ES-I3 (cell line): ENCODE measurements around the gene C4orf51.
"Not testable (repeated sequence)": the region's sequence is repeated elsewhere in the genome, so short reads cannot be mapped to it uniquely, and the experiment has no call there.

Experiments used
- H3K36me3 ChIP-seq: 2 replicates; pipeline ENCODE4 v1.6.1; 2013; ENCODE audit warnings: mild to moderate bottlenecking, low read length, control low read depth, moderate library complexity; ENCODE audit not compliant: insufficient read depth
- H3K4me1 ChIP-seq: 2 replicates; pipeline ENCODE4 v1.6.1; 2013; ENCODE audit warnings: mild to moderate bottlenecking, control low read depth, low read length; ENCODE audit not compliant: insufficient read depth
- H3K9ac ChIP-seq: 2 replicates; pipeline ENCODE4 v1.6.1; 2013; ENCODE audit warnings: low read depth, mild to moderate bottlenecking, low read length, moderate library complexity
- H3K9me3 ChIP-seq: 2 replicates; pipeline ENCODE4 v1.6.1; 2013; ENCODE audit warnings: mild to moderate bottlenecking, low read length, moderate library complexity; ENCODE audit not compliant: control insufficient read depth, insufficient read depth

C4orf51 gene

DNA sequence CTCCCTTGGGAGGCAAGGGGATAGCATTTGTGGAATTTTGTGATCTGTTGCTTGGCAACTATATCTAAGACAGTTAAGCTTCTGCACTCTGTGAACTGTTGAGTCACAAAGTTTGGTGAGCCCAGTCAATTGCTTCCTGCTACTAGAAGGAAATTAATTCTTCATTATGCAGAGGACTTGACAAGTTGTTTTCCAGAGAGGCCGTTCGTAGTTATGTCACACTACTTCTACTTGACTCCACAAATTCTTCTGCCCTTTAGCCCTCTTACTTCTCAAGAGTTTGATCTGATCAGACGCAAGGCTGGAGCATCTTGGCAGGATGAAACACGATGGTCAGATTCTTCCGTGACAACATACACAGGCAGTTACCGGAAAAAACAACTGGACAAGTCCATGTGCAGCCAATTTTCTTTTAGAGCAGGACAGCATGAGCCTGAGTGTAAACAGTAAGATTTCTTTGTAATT lies at the start of gene C4orf51:
Gene C4orf51, plus strand, starts transcription at position 156 of the 465 bp plus-strand sequence. Its CDS starts 58 bp downstream, at position 214.
- H3K9me3 ChIP-seq: peaks cover 3% of the 10 kb centered on the region; the same call in 1 of the 2 replicates
- H3K36me3 ChIP-seq: no peaks in the 10 kb centered on the region
- H3K9ac ChIP-seq: no peak within 1 kb of the TSS
- H3K4me1 ChIP-seq: no peaks in the 10 kb centered on the region

DNA sequence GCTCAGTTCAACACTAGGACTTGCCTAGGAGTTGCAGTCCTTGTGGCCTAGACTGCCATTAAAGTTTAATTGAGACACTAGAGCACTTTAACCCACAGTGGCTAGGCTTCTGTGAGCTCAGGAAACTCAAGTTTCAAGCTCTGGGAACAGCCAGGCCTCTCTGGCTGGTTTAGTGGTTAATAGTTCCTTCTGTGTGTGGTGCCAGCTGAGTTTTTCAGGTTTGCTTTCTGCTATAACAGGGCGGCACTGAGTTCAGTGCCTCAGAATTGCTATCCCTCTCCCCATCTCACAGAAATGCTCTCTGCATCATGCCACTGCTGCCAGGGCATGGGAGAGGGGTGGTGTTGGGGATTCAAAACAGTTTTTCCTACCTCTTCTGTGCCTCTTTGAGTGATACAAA lies 44.8 kb upstream of the C4orf51 start:
- Histone ChIP-seq H3K9ac (no peak overlapping the region), H3K4me1 (peaks cover 22% of the 10 kb centered on the region), H3K9me3 (no peaks in the 10 kb centered on the region), H3K36me3 (no peaks in the 10 kb centered on the region; the same call in 1 of the 2 replicates)

DNA sequence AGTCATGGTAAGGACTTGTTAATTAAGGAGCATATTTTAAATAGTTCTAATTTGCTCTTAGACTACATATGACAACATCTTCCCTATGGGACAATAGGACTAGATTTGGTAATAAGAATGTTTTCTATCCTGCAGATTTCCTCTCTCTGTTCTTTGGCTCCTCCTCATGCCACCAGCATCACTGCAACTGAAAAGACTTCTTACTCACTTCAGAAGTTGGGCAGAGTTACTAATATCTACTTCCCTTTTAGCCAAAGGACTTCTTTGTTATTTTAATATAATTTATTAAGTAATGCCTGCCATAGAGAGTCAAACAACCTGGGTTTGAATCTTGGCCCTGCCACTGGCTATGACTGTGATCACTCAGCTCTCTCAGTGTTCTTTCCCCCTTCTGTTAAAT lies 44.3 kb upstream of the C4orf51 start:
- Histone ChIP-seq H3K9ac (no peak overlapping the region), H3K9me3 (no peaks in the 10 kb centered on the region), H3K4me1 (peaks cover 22% of the 10 kb centered on the region), H3K36me3 (no peaks in the 10 kb centered on the region; the same call in 1 of the 2 replicates)

- H3K9ac ChIP-seq: no peak overlapping the region
- H3K36me3 ChIP-seq: no peaks in the 10 kb centered on the region; the same call in 1 of the 2 replicates
- no peaks in the 10 kb centered on the region for H3K9me3 ChIP-seq
- peaks cover 22% of the 10 kb centered on the region for H3K4me1 ChIP-seq
These were observed 40.7 kb upstream of the C4orf51 start for GRCh38 chr4:145639186-145639698.

DNA sequence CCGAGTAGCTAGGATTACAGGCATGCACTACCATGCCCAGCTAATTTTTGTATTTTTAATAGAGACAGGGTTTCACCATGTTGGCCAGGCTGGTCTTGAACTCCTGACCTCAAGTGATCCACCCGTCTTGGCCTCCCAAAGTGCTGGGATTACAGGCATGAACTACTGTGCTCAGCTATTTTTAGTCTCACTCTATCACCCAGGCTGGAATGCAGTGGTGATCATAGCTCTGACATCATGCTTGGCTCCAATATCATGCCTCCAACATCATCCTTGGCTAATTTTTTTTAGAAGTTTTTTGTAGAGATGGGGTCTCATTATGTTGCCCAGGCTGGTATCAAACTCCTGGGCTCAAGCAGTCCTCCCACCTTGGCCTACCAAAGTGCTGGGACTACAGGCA lies 39.7 kb upstream of the C4orf51 start:
- not testable (repeated sequence) for H3K36me3 ChIP-seq

DNA sequence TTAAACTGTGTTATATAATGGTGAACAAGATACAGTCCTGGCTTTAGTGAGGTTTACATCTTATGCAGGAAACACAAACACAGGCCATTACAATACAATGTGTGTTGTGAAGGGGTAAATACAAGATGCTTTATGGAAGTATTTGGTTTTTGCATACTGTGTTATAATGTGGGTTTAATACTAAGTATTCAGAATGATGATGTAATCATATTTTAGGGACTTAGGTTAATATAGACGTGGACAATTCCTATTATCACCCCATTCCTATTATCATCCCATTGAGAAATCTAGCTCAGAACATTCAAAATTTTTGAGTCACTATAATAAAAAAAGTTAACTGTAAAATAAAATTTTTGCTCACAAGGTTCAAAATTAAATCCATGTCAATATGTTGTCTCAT lies 36.7 kb upstream of the C4orf51 start:
- no peaks in the 10 kb centered on the region; the same call in none of the 2 replicates for H3K36me3 ChIP-seq
- H3K9ac ChIP-seq: no peak overlapping the region
- peaks cover 7% of the 10 kb centered on the region; the same call in 1 of the 2 replicates for H3K4me1 ChIP-seq
- H3K9me3 ChIP-seq: no peaks in the 10 kb centered on the region

More for the DNA sequence above, 39.7 kb upstream of the C4orf51 start:
- H3K9ac ChIP-seq, H3K9me3 ChIP-seq: not testable (repeated sequence)
- peaks cover 16% of the 10 kb centered on the region for H3K4me1 ChIP-seq

DNA sequence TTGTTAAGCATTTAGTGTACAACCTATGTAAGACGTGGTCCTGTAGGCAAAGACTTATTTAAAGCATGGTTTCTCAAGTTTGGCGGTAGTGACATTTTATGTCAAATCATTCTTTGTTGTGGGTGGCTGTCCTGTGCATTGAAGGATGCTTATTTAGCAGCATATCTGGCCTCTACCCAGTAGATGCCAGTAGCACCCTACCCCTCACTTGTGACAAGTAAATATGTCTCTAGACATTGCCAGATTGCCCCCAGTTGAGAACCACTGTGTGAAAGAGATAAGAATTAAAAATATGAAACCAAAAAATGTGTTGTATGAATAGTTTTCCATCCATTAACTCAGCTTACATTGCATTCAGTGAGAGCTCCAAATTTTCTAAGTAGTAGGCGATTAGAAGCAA lies 35.2 kb upstream of the C4orf51 start:
- Histone ChIP-seq H3K4me1 (no peaks in the 10 kb centered on the region), H3K36me3 (no peaks in the 10 kb centered on the region; the same call in 1 of the 2 replicates), H3K9ac (no peak overlapping the region), H3K9me3 (no peaks in the 10 kb centered on the region)

DNA sequence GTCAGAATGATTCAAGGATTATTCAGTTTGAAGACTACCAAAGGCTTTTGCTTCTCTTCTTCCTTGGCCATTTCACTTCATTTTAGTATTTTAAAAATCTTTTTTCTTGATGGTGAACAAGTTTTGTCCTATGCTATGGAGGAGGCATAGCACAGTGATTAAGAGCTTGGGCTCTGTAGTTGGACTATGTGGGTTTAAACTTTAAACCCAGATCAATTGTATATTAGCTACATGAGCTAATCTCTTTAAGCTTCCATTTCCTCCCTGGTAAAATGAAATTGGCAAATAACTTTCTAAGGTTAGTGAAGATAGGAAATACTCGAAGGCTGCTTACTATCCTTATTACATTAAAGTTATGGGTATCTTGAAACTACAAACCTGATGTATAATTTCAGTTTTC lies 23.8 kb upstream of the C4orf51 start:
- Histone ChIP-seq H3K4me1 (no peaks in the 10 kb centered on the region), H3K36me3 (no peaks in the 10 kb centered on the region), H3K9ac (no peak overlapping the region), H3K9me3 (no peaks in the 10 kb centered on the region; the same call in 1 of the 2 replicates)

DNA sequence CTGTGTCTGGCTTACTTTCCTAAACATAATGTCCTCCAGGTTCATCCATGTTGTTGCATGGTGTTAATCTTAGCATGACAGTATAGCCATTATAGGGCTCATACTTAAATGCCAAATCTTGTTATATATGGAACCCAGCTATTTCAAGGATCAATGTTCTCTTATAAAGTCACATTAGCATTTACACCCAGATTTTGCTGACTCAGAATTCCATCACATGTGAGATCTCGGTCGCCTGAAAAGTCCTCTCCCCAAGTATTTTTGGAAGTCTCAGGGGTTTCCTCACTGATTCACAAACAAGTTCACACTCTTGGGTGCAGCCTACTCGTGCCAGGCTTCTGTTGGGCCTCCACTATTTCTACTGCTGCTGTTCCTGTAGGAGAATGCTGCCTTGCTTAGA lies 19.9 kb upstream of the C4orf51 start:
- Histone ChIP-seq H3K9ac (no peak overlapping the region), H3K36me3 (no peaks in the 10 kb centered on the region), H3K9me3 (no peaks in the 10 kb centered on the region; the same call in 1 of the 2 replicates), H3K4me1 (no peaks in the 10 kb centered on the region)

DNA sequence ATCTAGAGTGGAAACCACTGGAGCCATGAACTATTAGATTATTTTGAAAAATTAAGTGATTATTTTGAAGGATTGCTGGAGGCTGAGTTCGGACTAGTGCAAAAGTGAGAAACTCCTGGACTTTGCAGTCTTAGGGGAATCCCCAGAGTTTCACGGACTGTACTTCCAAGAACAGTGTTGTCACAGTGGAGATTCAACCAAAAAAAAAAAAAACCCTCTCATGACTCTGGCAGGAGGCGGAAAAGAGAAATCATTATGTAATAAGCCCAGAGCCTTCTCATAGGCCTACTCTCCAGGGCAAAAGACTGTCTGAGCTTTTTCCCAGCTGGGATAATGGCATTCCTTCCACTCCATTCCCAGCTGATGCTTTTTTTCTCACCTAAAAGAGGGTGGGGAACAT lies 16.8 kb upstream of the C4orf51 start:
- Histone ChIP-seq H3K36me3 (no peaks in the 10 kb centered on the region), H3K9me3 (no peaks in the 10 kb centered on the region; the same call in 1 of the 2 replicates), H3K9ac (no peak overlapping the region), H3K4me1 (no peaks in the 10 kb centered on the region)

GRCh38 chr4:145665773-145666172 lies 14.2 kb upstream of the C4orf51 start:
- Histone ChIP-seq H3K36me3 (no peaks in the 10 kb centered on the region), H3K4me1 (no peaks in the 10 kb centered on the region), H3K9me3 (no peaks in the 10 kb centered on the region), H3K9ac (no peak overlapping the region)

- Histone ChIP-seq H3K36me3 (no peaks in the 10 kb centered on the region), H3K9ac (no peak overlapping the region), H3K9me3 (no peaks in the 10 kb centered on the region)
These were observed 9.5 kb upstream of the C4orf51 start for GRCh38 chr4:145670422-145670821.

DNA sequence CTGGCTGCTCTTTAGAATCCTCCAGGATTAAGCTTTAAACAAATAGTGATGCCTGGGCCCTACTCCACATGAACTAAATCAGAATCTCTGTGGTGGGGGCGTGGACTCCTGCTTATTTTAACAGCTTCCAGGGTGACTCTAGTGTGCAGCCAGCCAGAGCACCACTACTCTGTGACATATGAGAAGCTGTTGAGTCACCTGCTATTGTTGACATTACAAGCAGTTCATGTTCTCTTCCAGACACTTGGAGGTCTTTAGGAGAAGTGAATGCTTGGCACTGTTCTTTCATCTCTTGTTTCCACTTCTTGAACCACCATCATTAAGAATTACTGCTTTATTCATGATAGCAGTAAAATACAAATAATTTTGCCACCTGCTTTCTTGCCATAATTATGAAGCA lies 426 bp upstream of the C4orf51 start:
- no peaks in the 10 kb centered on the region for H3K4me1 ChIP-seq
- no peaks in the 10 kb centered on the region for H3K36me3 ChIP-seq
- H3K9ac ChIP-seq: no peak overlapping the region
- peaks cover 3% of the 10 kb centered on the region; the same call in 1 of the 2 replicates for H3K9me3 ChIP-seq

More at GRCh38 chr4:145670422-145670821, 9.5 kb upstream of the C4orf51 start:
- no peaks in the 10 kb centered on the region for H3K4me1 ChIP-seq

DNA sequence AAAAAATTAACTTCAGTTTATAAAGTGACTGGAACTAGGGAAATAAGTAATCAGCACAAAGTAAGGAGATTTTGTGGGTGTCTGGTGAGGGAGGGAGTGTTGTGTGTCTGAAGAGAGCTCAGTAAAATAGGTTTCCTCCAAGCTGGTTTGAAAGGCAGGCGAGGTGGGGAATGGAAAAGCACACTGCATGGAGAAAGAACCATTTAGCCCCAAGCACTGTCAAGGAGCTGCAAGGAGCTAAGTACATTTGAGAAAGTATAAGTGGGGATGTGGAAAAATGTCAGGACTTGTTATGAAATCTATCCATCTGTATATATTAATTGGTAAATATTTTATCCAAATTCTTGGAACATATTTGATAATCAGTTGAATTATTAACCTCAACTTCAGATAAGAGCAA lies 956 bp downstream of the C4orf51 start:
- Histone ChIP-seq H3K4me1 (no peaks in the 10 kb centered on the region), H3K36me3 (no peaks in the 10 kb centered on the region), H3K9ac (no peak overlapping the region), H3K9me3 (peaks cover 3% of the 10 kb centered on the region; the same call in 1 of the 2 replicates)

DNA sequence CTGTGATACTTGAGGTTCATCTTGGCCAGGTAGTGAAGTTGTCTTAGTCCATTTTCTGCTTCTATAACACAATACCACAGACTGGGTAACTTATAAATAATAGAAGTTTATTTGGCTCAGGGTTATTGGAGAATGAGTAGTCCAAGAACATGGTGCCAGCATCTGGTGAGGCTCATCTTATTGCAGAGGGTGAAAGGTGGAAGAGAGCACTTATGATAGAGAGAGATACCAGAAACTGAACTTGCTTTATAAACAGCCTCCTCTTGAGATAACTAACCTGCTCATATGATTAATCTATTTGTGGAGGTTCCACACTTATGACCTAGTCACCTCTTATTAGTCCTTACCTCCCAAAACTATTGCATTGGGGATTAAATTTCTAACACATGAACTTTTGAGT lies 1.6 kb downstream of the C4orf51 start:
- H3K9me3 ChIP-seq: peaks cover 3% of the 10 kb centered on the region; the same call in 1 of the 2 replicates
- 0 out of 2 replicates have a peak, but pooled peaks cover 1% of the 10 kb centered on the region for H3K4me1 ChIP-seq
- H3K36me3 ChIP-seq: no peaks in the 10 kb centered on the region
- H3K9ac ChIP-seq: no peak overlapping the region
